Activated CD4-positive, alpha-beta memory T cell treated with anti-CD3 and anti-CD28 coated beads for 36 hours (primary cell): ENCODE measurements around the gene PPFIA3. TPM values are rescaled to one million over a fixed set of nuclear protein-coding genes. Genes with fewer than 3 reads are reported as not detected.
A peak's percentile ranks its signal among the peaks of the same experiment; 100 is the strongest.

Source experiments
- CTCF ChIA-PET: fragments of 350-600 bp; sonication (Branson Sonifier 250); formaldehyde crosslinking; loops from one replicate; lab custom pipeline; 2021; ENCODE audit warnings: antibody characterized with exemption, inconsistent platforms; lab: Charles Lee
- POLR2A ChIA-PET: fragments of 350-600 bp; sonication (Branson Sonifier 250); formaldehyde crosslinking; loops from one replicate; lab custom pipeline; 2021; ENCODE audit warnings: antibody characterized with exemption; lab: Charles Lee
- DNase-seq: peaks from one replicate; pipeline ENCODE4 v3.0.0-alpha.2; 2020
- H3K27ac Mint-ChIP-seq: one replicate; pipeline ENCODE4 v1.8.0; 2021; ENCODE audit warnings: mixed read lengths
- H3K27me3 Mint-ChIP-seq: one replicate; pipeline ENCODE4 v1.8.0; 2021; ENCODE audit warnings: mixed read lengths
- H3K36me3 Mint-ChIP-seq: one replicate; pipeline ENCODE4 v1.8.0; 2021; ENCODE audit warnings: mixed read lengths
- H3K4me1 Mint-ChIP-seq: one replicate; pipeline ENCODE4 v1.8.0; 2021; ENCODE audit warnings: low read depth, mixed read lengths
- H3K4me3 Mint-ChIP-seq: one replicate; pipeline ENCODE4 v1.8.0; 2021; ENCODE audit warnings: mild to moderate bottlenecking, mixed read lengths
- H3K9me3 Mint-ChIP-seq: one replicate; pipeline ENCODE4 v1.8.0; 2021; ENCODE audit warnings: mixed read lengths
- intact Hi-C: fragments of 100-400 bp; cut with micrococcal nuclease; formaldehyde crosslinking; loops from one replicate; pipeline ENCODE4 v1.15.1; 2023
- total RNA-seq, 2 experiments: library from RNA; stranded (reverse); gene quantifications; one replicate each; pipeline ENCODE4 v1.2.3, GENCODE V29; 2021

Gene PPFIA3
- total RNA-seq, 2 experiments from 2014 or later = 3.5 to 5.0 TPM

GRCh38 chr19:49127674-49128544 lies 8.6 kb downstream of the PPFIA3 start:
- peak; percentile 97 for DNase-seq
- ChIA-PET CTCF (interaction anchor here (0.6 to 2.9 kb wide), 12 partner anchors 10 to 134 kb away, joined by 3 to 15 read pairs (median 4); partner anchors contain the start of genes LIN7B and RUVBL2), POLR2A (interaction anchor here (0.6 to 1.9 kb wide), 4 partner anchors 14 to 71 kb away, joined by 3 to 5 read pairs (median 3); partner anchors contain the start of gene LIN7B)
- peaks cover 13% of the 10 kb centered on the region for H3K4me1 Mint-ChIP-seq
- H3K27me3 Mint-ChIP-seq = no peaks in the 10 kb centered on the region
- intact Hi-C loops = loop anchor here (1.0 to 2.0 kb wide), 2 partner anchors 9 to 13 kb away; partner anchors contain the start of genes C19orf73, LIN7B and PPFIA3
- H3K4me3 Mint-ChIP-seq = peak overlapping the region; percentile 86
- H3K27ac Mint-ChIP-seq = peak overlapping the region; percentile 78
- no peaks in the 10 kb centered on the region for H3K9me3 Mint-ChIP-seq
- no peaks in the 10 kb centered on the region for H3K36me3 Mint-ChIP-seq

GRCh38 chr19:49128545-49129237 lies 9.3 kb downstream of the PPFIA3 start:
- CTCF ChIA-PET = interaction anchor here (0.6 to 2.9 kb wide), 10 partner anchors 11 to 135 kb away, joined by 3 to 15 read pairs (median 4); partner anchors contain the start of genes LIN7B and RUVBL2
- H3K27ac Mint-ChIP-seq = no peak overlapping the region
- H3K27me3 Mint-ChIP-seq = no peaks in the 10 kb centered on the region
- no peaks in the 10 kb centered on the region for H3K9me3 Mint-ChIP-seq
- no peaks in the 10 kb centered on the region for H3K36me3 Mint-ChIP-seq
- peak overlapping the region; percentile 86 for H3K4me3 Mint-ChIP-seq
- intact Hi-C loops = loop anchor here (1.0 to 2.0 kb wide), 2 partner anchors 9 to 14 kb away; partner anchors contain the start of genes C19orf73, LIN7B and PPFIA3
- POLR2A ChIA-PET = interaction anchor here (1.4 to 1.9 kb wide), 2 partner anchors 15 to 18 kb away, joined by 3 to 5 read pairs; partner anchors contain the start of gene LIN7B
- no peak for DNase-seq
- peaks cover 17% of the 10 kb centered on the region for H3K4me1 Mint-ChIP-seq

- Mint-ChIP-seq H3K4me1 (peaks cover 19% of the 10 kb centered on the region), H3K4me3 (no peak overlapping the region), H3K27me3 (no peaks in the 10 kb centered on the region), H3K27ac (no peak overlapping the region), H3K36me3 (no peaks in the 10 kb centered on the region), H3K9me3 (no peaks in the 10 kb centered on the region)
- ChIA-PET POLR2A (no interaction called here), CTCF (interaction anchor here (1.0 to 2.9 kb wide), 6 partner anchors 15 to 136 kb away, joined by 3 to 15 read pairs (median 8); partner anchors contain the start of genes GYS1, LIN7B and RUVBL2)
- DNase-seq = no peak
- intact Hi-C loops = loop anchor here (2.0 kb wide), 1 partner anchor 14 kb away; the partner anchor contains the start of gene LIN7B
These were observed 9.9 kb downstream of the PPFIA3 start for GRCh38 chr19:49129238-49129583.

- Mint-ChIP-seq H3K27ac (no peak overlapping the region), H3K27me3 (no peaks in the 10 kb centered on the region), H3K36me3 (no peaks in the 10 kb centered on the region), H3K9me3 (no peaks in the 10 kb centered on the region), H3K4me3 (no peak overlapping the region), H3K4me1 (peaks cover 19% of the 10 kb centered on the region)
- intact Hi-C loops = no loop called here
- ChIA-PET CTCF (interaction anchor here (0.8 to 2.9 kb wide), 7 partner anchors 9 to 294 kb away, joined by 3 to 15 read pairs (median 3); partner anchors contain the start of genes GYS1, LIN7B and RUVBL2), POLR2A (no interaction called here)
- DNase-seq = no peak
These were observed 11.0 kb downstream of the PPFIA3 start for GRCh38 chr19:49130325-49130724.

GRCh38 chr19:49132974-49133609 lies 13.7 kb downstream of the PPFIA3 start:
- Mint-ChIP-seq H3K9me3 (no peaks in the 10 kb centered on the region), H3K4me1 (peaks cover 18% of the 10 kb centered on the region), H3K4me3 (peak overlapping the region; percentile 56), H3K36me3 (no peaks in the 10 kb centered on the region), H3K27me3 (peaks cover 2% of the 10 kb centered on the region), H3K27ac (no peak overlapping the region)
- DNase-seq = peak; percentile 37
- intact Hi-C loops = no loop called here
- CTCF ChIA-PET = interaction anchor here (0.8 to 2.3 kb wide), 5 partner anchors 13 to 66 kb away, joined by 3 to 9 read pairs (median 4); no protein-coding TSS in a partner anchor
- POLR2A ChIA-PET = no interaction called here

GRCh38 chr19:49133621-49134454 lies 14.5 kb downstream of the PPFIA3 start:
- intact Hi-C loops = no loop called here
- H3K9me3 Mint-ChIP-seq = no peaks in the 10 kb centered on the region
- peak; percentile 78 for DNase-seq
- no peaks in the 10 kb centered on the region for H3K36me3 Mint-ChIP-seq
- peaks cover 11% of the 10 kb centered on the region for H3K4me1 Mint-ChIP-seq
- POLR2A ChIA-PET = no interaction called here
- CTCF ChIA-PET = interaction anchor here (0.6 to 2.3 kb wide), 5 partner anchors 16 to 65 kb away, joined by 3 to 9 read pairs (median 4); no protein-coding TSS in a partner anchor
- H3K4me3 Mint-ChIP-seq = peak overlapping the region; percentile 56
- peaks cover 2% of the 10 kb centered on the region for H3K27me3 Mint-ChIP-seq
- H3K27ac Mint-ChIP-seq = no peak overlapping the region

GRCh38 chr19:49135686-49136085 lies 16.3 kb downstream of the PPFIA3 start:
- peaks cover 9% of the 10 kb centered on the region for H3K4me1 Mint-ChIP-seq
- H3K36me3 Mint-ChIP-seq = no peaks in the 10 kb centered on the region
- ChIA-PET CTCF (interaction anchor here (0.9 to 2.3 kb wide), 4 partner anchors 9 to 63 kb away, joined by 3 to 9 read pairs (median 4); no protein-coding TSS in a partner anchor), POLR2A (no interaction called here)
- H3K27ac Mint-ChIP-seq = no peak overlapping the region
- no peaks in the 10 kb centered on the region for H3K9me3 Mint-ChIP-seq
- intact Hi-C loops = no loop called here
- DNase-seq = no peak
- H3K4me3 Mint-ChIP-seq = no peak overlapping the region
- H3K27me3 Mint-ChIP-seq = peaks cover 2% of the 10 kb centered on the region

- H3K9me3 Mint-ChIP-seq = no peaks in the 10 kb centered on the region
These were observed 17.4 kb downstream of the PPFIA3 start for GRCh38 chr19:49136771-49137171.

GRCh38 chr19:49140951-49141350 lies 21.6 kb downstream of the PPFIA3 start:
- peaks cover 11% of the 10 kb centered on the region for H3K4me1 Mint-ChIP-seq

More at GRCh38 chr19:49136771-49137171, 17.4 kb downstream of the PPFIA3 start:
- Mint-ChIP-seq H3K27ac (no peak overlapping the region), H3K27me3 (peaks cover 5% of the 10 kb centered on the region), H3K36me3 (no peaks in the 10 kb centered on the region), H3K4me3 (no peak overlapping the region), H3K4me1 (peaks cover 9% of the 10 kb centered on the region)
- ChIA-PET CTCF (interaction anchor here (1.0 kb wide), 1 partner anchor 8 kb away, joined by 3 read pairs; no protein-coding TSS in a partner anchor), POLR2A (no interaction called here)
- intact Hi-C loops = no loop called here
- DNase-seq = no peak

GRCh38 chr19:49141352-49141751 lies 22.0 kb downstream of the PPFIA3 start:
- Mint-ChIP-seq H3K27ac (no peak overlapping the region), H3K4me3 (no peak overlapping the region), H3K9me3 (no peaks in the 10 kb centered on the region), H3K36me3 (no peaks in the 10 kb centered on the region), H3K4me1 (peaks cover 11% of the 10 kb centered on the region), H3K27me3 (peaks cover 17% of the 10 kb centered on the region)
- ChIA-PET POLR2A (no interaction called here), CTCF (interaction anchor here (0.8 kb wide), 1 partner anchor 43 kb away, joined by 3 read pairs; no protein-coding TSS in a partner anchor)
- DNase-seq = no peak
- intact Hi-C loops = no loop called here

More at GRCh38 chr19:49140951-49141350, 21.6 kb downstream of the PPFIA3 start:
- Mint-ChIP-seq H3K4me3 (no peak overlapping the region), H3K9me3 (no peaks in the 10 kb centered on the region), H3K27ac (no peak overlapping the region), H3K36me3 (no peaks in the 10 kb centered on the region), H3K27me3 (peaks cover 15% of the 10 kb centered on the region)
- POLR2A ChIA-PET = no interaction called here
- no peak for DNase-seq
- intact Hi-C loops = no loop called here
- CTCF ChIA-PET = no interaction called here
